Body of pancreas (tissue), 4 donors: ENCODE results near the gene HOTAIR. TPM values are rescaled to one million over a fixed set of nuclear protein-coding genes. Genes with fewer than 3 reads are reported as not detected.
A peak's percentile ranks its signal among the peaks of the same experiment; 100 is the strongest.

ENCODE experiments used
- ATAC-seq: fragments of 150-250 bp; one replicate; pipeline ENCODE4 v1.9.1; 2016
- DNase-seq, 4 donors: peaks; one replicate each; pipeline ENCODE4 v3.0.0-alpha.2; 2019
- H3K27ac ChIP-seq, 4 donors: fragments of 200-600 bp; sonication (generic); 1 replicate in 3 of 4; 2 replicates in 1 of 4; pipeline versions ENCODE4 v1.5.1 to v1.6.1; 2016 to 2019; ENCODE audit warnings: mild to moderate bottlenecking in 1 of 4, mixed read lengths in 1 of 4, moderate library complexity in 1 of 4
- H3K27me3 ChIP-seq, 2 donors: fragments of 200-600 bp; sonication (generic); one replicate each; pipeline ENCODE4 v1.6.0; 2016; ENCODE audit warnings: mild to moderate bottlenecking in 1 of 2
- H3K36me3 ChIP-seq, 2 donors: fragments of 200-600 bp; sonication (generic); replicated peaks in 1 of 2; 2 replicates each; pipeline ENCODE4 v1.5.1; 2016; ENCODE audit warnings: low read depth in 2 of 2; ENCODE audit not compliant: insufficient read depth in 1 of 2
- H3K4me1 ChIP-seq: fragments of 200-600 bp; sonication (generic); one replicate; pipeline ENCODE4 v1.6.0; 2016
- H3K4me3 ChIP-seq, 2 donors: fragments of 200-600 bp; sonication (generic); 1 replicate in 1 of 2; 2 replicates in 1 of 2; pipeline ENCODE4 v1.5.1; 2016 to 2019
- H3K9me3 ChIP-seq, 3 donors: fragments of 200-600 bp; sonication (generic); 1 replicate in 2 of 3; 2 replicates in 1 of 3; pipeline ENCODE4 v1.5.1; 2016
- POLR2A ChIP-seq, 3 donors: fragments of 450-650 bp; IDR thresholded peaks; one replicate each; pipeline ENCODE4 v1.6.1; 2016; ENCODE audit warnings: antibody characterized with exemption in 3 of 3, mild to moderate bottlenecking in 2 of 3
- WGBS, 2 donors: methylation state at CpG; one replicate each; pipeline ENCODE4 v1.1.5; 2017; 5-methylcytosine and 5-hydroxymethylcytosine counted together
- intact Hi-C: fragments of 100-400 bp; cut with DNase I; formaldehyde crosslinking; loops from one replicate; pipeline ENCODE4 v1.15.1; 2023
- total RNA-seq, 2 donors: library from RNA; depleted of rRNA; stranded (reverse); fragments of >200 nt; gene quantifications; one replicate each; pipeline ENCODE4 v1.1.0, GENCODE V29; 2016
- TF ChIP-seq, protein P1 (sequence below), 7 experiments: fragments of 450-650 bp in 4 of 7; fragments of 200-600 bp in 3 of 7; sonication (generic) in 3 of 7; IDR thresholded peaks; one replicate each; pipeline ENCODE4 v1.5.1; 2016 to 2019; ENCODE audit warnings: antibody characterized with exemption in 7 of 7

Gene HOTAIR
- total RNA-seq, 2 donors from 2014 or later, result not detected

- H3K9me3 ChIP-seq, result no peaks in the 10 kb centered on the region
- no peak for TF ChIP-seq POLR2A (IDR thresholded peaks at IDR 0.05)
- TF ChIP-seq, protein P1, sequence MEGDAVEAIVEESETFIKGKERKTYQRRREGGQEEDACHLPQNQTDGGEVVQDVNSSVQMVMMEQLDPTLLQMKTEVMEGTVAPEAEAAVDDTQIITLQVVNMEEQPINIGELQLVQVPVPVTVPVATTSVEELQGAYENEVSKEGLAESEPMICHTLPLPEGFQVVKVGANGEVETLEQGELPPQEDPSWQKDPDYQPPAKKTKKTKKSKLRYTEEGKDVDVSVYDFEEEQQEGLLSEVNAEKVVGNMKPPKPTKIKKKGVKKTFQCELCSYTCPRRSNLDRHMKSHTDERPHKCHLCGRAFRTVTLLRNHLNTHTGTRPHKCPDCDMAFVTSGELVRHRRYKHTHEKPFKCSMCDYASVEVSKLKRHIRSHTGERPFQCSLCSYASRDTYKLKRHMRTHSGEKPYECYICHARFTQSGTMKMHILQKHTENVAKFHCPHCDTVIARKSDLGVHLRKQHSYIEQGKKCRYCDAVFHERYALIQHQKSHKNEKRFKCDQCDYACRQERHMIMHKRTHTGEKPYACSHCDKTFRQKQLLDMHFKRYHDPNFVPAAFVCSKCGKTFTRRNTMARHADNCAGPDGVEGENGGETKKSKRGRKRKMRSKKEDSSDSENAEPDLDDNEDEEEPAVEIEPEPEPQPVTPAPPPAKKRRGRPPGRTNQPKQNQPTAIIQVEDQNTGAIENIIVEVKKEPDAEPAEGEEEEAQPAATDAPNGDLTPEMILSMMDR (IDR thresholded peaks at IDR 0.05), result peak in 5 of 7 experiments; percentile 11 to 40 (median 37)
- H3K4me3 ChIP-seq, result no peak overlapping the region
- intact Hi-C loops, result no loop called here
- peaks cover 6 to 78% of the 10 kb centered on the region in 2 donors for H3K27me3 ChIP-seq
- WGBS, 2 donors, result 4 to 9% methylated on average over 28 of the region's 28 CpGs
- no peak for ATAC-seq
- no peaks in the 10 kb centered on the region for H3K36me3 ChIP-seq
- peaks cover 34% of the 10 kb centered on the region for H3K4me1 ChIP-seq
- H3K27ac ChIP-seq, result no peak overlapping the region
- peak in 2 of 4 donors; percentile 45 to 52 for DNase-seq
Observed at GRCh38 chr12:53989227-53990113, 14.7 kb upstream of the HOTAIR start.

DNA sequence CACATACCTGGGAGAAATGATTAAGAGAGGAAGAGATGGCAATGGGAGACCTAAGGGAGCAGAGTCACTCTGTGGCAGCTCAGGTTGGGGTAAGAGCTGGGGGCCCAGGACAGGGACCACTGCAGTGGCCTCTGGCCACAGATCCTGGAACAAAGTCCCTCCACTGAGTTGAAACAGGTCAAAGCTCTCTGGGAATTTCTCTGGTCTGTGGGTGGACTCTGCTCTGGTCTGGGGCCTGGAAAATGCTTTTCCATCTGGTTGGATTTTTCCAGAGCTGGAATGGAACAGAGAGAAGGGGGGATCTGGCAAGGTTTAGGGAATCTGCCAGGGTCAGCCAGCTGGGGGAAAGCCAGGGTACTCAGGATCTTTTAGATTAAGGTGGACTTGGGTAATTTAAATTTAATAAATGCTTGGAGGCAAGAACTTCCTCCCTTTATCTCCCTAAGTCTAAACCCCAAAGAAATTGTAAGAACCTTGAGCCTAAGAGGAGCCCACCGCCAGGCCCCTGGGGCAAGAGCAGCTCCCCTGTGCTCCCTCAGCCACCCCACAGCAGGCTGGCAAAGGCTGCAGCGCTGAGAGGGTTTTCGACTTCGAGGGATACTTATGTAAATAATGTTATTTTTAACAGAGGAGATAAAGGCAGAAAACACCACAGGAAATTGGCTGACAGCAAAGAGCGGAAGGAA is 13.9 kb upstream of the HOTAIR start:
- H3K27ac ChIP-seq, result no peak overlapping the region
- H3K36me3 ChIP-seq, result no peaks in the 10 kb centered on the region
- no peaks in the 10 kb centered on the region for H3K9me3 ChIP-seq
- ATAC-seq, result no peak
- 8 to 18% methylated on average over 5 of the region's 5 CpGs for WGBS, 2 donors
- H3K4me1 ChIP-seq, result peaks cover 27% of the 10 kb centered on the region
- DNase-seq, result no peak
- peaks cover 3 to 78% of the 10 kb centered on the region in 2 donors for H3K27me3 ChIP-seq
- H3K4me3 ChIP-seq, result no peak overlapping the region
- intact Hi-C loops, result no loop called here
- TF ChIP-seq, protein P1 (IDR thresholded peaks at IDR 0.05), result no peak
- no peak for TF ChIP-seq POLR2A (IDR thresholded peaks at IDR 0.05)

DNA sequence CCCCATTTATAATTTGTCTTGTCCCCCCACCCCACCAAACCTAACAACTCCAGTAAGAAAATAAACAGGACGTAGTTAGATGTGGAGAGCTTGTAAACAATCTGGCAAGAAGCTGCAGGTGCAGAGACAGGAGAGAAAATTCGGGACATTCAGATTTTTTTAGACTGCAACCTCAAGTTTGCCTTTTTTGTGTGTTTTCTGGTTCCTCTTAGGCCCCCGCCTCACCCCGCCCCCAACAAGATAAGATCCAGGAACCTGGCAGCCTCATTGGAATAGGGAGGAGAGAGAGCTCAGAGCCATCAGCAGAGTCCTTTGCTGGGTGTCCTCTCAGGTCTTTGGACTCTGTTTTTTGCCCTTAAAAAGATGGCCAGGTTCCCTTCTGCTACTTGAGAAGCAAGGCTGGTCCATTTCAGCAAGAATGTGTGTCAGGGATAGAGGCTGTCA is 13.1 kb upstream of the HOTAIR start:
- Histone ChIP-seq H3K9me3 (no peaks in the 10 kb centered on the region), H3K27ac (no peak overlapping the region), H3K27me3 (peaks cover 0 to 80% of the 10 kb centered on the region in 2 donors), H3K4me3 (no peak overlapping the region), H3K4me1 (peaks cover 27% of the 10 kb centered on the region), H3K36me3 (no peaks in the 10 kb centered on the region)
- TF ChIP-seq POLR2A (IDR thresholded peaks at IDR 0.05), result no peak
- TF ChIP-seq, protein P1 (IDR thresholded peaks at IDR 0.05), result no peak
- 7 to 11% methylated on average over 4 of the region's 4 CpGs for WGBS, 2 donors
- DNase-seq (no peak), ATAC-seq (no peak)
- intact Hi-C loops, result no loop called here

DNA sequence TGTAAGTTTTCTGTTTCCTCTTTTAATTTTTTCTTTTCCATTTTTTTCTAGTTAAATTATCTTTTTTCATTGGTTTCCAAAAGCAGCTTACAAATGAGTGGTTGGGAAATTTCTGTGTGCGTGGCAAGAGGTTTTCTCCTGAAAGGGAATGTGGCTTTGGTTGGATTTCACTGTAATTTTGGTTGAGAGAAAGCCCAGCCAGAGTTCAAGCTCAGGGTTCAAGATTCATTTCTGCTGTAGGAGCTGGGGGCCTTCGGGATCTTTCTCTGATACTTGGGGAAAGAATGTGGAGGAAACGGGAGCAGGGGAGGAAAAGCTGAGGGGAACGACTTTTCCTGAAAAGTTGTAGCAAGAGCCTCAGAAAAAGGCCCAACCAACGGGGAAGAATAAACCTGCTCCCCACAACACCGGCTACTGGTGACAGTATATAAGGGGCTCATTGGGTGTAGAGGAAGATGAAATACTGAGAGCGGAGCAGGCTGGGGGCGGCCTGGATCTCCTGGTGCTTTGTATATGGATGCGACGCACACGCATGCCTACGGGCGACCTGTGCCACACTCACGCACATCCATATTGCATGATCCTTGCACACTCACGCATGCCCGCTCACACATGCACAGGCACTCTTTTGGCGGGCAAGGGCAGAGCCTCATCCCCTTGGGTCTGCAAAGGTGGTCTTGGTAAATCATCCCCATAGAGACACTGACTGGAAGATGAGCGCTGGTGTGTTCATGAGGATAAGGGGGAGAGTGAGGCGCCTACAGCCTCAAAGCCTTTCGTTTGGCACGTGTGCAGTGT is 12.1 kb upstream of the HOTAIR start:
- Histone ChIP-seq H3K4me1 (peaks cover 27% of the 10 kb centered on the region), H3K4me3 (no peak overlapping the region), H3K9me3 (no peaks in the 10 kb centered on the region), H3K36me3 (no peaks in the 10 kb centered on the region), H3K27ac (no peak overlapping the region), H3K27me3 (peaks cover 0 to 89% of the 10 kb centered on the region in 2 donors)
- intact Hi-C loops, result no loop called here
- DNase-seq (no peak), ATAC-seq (no peak)
- 16 to 19% methylated on average over 18 to 21 of the region's 21 CpGs for WGBS, 2 donors
- TF ChIP-seq, protein P1 (IDR thresholded peaks at IDR 0.05), result no peak
- no peak for TF ChIP-seq POLR2A (IDR thresholded peaks at IDR 0.05)
